GM18909 (cell line): Measurements from ENCODE around the gene ZNF516.

Experiments
- ATAC-seq: cut with Tn5 transposase; IDR thresholded peaks from one replicate; pipeline ENCODE4 v1.9.1; 2021; ENCODE audit warnings: mild to moderate bottlenecking; ENCODE audit not compliant: unreplicated experiment, poor library complexity

ZNF516 gene

DNA sequence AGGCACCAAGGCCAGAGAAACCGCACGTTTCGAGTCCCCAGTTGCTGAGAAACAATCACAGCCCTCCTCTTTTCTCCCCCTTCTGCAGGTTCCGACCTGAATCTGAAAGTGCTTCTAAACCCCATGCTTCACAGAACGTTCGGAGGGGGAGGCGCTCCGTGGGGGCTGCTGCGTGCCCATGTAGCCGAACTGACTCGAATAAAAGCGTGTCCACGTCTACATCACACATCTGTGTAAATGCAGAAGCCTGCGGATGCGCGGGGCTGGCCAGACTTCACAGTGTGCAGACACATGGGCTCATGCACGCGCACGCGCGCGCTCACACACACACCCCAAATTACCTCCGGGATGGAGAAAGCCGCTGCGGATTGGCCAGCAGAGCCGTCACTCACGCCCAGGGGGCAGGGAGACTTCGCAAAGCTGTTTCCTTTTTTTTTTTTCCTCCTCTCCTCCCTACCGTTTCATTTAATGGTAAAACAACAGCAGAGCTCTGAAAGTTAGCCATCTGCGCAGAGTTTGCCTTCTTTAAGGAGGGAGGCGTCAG lies 2.3 kb downstream of the ZNF516 start:
- peak; percentile 73 for ATAC-seq

DNA sequence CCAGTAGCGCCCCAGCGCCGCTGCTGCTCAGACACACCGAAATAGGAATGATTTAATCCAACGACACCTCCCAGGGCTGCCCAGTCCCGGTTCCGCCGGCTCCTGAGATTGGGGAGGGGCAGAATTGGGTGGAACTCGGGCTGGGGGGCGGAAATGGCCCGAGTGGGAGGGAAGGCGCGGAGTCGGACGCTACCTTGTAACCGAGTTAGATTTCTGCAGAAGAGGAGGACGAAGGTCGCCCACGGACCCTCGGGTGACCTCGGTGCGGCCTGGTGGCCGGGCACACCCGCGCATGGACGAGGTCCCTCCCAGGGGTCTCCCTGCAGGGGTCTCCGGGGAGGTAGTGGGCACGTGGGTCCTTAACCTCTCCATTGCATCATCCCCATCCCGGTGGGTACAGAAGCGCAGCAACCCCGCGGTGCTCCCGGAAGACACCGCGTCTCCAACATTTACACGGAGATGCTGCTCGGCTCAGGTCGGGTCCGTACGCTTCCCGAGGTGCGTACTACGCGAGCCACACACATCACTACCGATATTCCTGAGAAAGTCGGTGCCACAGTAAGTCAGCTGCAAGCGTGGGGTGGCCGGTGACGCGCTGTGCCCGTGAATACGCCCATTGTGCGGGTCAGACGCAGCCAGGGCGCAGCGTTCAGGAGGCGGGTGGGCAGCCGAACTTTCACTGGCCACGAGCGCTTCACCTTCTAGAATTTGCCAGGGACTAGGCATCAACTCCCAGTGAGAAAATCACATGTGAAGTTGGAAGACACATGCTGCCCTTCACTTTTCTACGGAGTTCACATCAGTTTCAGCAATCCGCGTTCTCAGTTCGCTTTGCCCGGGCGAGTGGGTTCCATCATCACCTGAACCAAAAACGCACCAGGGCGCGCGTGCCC lies 3.0 kb downstream of the ZNF516 start:
- ATAC-seq, result peak; percentile 4

DNA sequence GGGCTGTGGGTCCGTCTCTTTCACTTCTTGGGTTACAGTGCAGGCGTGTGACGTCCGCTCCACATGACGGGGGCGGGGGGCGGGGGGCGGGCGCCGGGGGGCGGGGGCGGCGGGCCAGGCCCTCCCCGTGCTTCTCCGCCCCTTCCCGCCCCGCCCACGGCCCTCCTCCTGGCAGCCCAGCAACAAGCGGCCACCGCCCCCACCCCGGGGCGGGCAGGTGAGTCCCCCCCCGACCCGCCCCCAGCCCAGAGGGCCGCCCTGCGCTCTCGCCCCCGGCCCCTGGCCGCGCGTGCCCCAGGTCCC lies 3.6 kb downstream of the ZNF516 start:
- no peak for ATAC-seq

DNA sequence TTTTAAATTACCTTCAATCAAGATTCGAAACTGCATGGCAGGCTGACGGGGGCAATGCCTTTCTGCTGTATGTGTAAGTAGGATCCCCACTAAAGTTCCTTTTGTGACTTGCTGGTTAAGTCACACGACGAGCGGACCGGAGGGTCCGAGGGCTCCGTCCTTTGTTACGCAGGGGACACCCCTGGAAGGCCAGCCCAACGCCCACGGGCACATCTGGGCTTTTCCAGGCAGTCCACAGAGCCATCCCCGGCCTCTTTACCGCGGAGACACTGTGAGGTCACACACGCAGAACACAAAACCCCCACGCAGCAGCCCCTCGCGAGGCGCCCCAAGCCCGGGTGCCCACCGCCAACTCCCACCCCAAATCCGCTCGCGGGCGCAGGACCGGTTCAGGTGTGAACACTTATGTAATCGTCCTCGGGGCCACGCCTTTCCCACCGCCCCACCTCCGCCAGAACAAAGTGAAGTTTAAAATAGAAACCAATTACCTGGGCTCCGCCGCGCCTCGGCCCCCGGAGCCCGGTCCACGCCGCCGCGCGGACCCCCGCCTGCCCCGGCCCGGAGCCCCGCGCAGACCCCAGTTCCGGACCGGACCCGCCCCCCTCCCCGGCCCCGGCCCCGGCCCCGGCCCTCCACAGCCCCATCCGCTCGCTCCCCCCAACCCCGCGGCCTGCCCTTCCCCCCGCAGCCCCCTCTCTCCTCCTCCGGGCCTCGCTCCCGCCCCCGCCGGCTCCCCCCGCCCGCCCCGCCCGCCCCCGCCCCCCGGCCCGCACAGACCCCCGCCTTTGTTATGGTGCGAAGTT lies 4.2 kb downstream of the ZNF516 start:
- no peak for ATAC-seq

DNA sequence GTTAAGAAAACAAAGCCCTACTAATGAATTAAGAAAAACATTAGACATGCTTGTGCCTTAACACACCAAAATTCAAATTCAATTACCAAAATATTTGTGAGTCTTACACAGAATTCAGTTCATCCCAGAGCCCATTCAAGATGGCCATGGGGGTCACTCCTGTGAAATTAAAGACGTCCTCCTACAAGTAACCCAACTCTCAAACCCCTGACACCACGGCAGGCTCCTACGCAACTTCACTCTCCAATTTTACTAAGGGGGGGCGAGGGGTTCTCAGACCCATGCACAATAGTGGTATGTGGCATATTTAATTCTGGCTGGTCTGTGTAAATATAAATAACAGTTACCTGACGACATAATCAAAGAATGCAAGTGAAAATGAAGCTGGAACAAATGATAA lies 5.0 kb downstream of the ZNF516 start:
- ATAC-seq, result no peak

DNA sequence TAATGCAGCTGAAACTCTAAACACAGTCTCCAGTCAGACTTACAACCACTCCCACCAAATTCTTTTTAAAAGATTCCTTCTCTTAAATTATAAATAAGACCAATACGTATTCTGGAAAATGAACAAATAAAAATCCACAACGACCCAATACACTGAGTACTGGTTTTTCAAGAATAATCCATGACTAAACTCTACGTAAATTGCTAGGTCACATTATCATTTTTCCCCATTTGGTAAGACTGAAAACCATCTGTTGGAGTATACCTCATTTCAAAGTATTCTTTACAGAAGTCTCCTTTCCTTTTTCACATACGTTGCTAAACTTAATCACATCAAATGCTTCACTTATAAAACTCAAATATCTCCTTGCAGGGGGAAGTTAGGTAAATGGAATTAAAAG lies 6.0 kb downstream of the ZNF516 start:
- no peak for ATAC-seq

DNA sequence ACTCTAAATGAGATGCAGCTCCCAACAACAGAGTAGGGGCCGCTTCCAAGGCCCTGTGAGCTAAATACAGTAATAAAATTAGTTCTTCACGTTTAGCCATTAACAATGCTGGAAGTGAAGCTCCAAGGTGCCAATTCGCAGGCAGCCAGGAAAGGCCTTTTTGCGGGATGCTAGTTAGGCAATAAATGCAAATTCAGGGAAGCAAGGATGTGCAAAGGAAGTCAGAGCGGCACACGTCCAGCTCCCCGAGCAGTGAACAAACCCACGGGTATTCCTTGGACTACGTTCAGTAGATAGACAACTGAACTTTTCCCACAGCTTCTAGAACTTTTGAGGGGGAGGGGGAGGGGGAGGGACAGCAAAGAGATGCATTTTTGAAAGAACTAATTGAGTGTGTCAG lies 6.9 kb downstream of the ZNF516 start:
- no peak for ATAC-seq

DNA sequence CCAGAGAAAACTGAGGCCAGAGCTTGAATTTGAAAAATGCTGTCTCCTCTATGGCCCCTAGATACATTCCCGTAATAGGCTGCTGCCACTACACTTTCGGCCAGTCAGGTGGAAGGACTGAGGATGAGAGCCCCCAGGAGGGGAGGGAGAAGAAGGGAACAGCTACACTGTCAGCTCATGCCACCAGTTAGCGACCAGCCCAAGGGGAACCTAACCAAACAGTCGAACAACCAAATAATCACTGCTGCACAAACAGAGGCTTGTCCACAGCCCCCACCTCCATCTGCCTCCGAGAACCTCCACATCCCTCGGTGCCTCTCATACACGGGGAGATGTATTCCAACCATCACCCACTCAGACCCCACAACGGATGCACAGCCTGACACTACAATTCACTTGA lies 7.3 kb downstream of the ZNF516 start:
- ATAC-seq, result no peak

DNA sequence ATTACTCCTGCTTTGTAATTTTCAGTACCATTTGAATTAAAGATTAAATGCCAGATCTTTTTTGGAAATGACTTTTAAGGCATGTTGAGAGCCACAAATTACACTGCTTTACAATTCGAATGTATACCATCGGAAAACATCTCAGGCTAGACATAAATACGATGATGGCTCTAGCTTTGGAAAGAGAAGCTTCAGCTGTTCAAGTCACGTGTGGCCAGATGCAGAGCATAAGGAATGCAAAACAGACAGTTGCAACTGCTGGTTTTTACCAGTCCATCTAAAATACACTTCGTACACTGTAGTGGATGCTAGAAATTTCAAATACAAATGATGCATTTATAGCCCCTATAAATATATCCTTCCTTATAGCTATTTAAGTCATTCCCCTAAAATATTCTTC lies 8.0 kb downstream of the ZNF516 start:
- no peak for ATAC-seq

DNA sequence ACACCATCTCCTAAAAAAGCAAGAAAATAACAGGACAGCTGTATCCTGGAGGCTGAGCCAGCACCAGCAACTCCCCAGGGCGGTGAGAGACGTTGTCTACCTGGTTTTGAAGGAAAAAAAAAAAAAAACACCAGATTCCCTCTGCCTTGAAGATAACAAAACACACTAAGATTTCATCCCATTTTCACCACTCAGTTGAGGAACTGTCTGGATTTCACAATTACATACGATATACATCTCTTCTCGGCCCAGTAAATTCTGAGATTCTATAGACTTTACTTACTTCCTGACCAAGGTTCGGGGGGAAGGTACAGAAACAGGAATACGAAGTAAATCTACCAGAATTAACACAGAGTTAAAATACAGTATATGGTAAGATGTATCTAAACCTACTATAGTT lies 8.5 kb downstream of the ZNF516 start:
- no peak for ATAC-seq

DNA sequence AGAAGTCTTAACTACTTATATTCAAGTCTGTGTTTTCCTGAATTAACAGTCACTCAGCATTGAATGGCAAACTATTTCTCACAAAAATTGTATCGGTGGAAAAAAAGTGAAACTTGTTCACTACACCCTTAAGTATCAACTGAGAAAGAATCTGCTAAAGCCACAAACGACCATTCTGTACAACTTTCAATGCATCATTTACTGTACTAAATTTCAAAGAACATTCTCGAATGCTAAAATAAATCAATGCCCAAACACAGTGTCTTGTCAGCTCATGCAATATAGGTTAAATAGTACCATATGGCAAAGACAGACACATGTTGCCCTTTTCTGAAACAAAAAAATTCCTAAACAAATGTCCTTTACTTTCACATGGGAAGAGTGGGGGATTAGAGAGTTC lies 9.0 kb downstream of the ZNF516 start:
- ATAC-seq, result no peak

DNA sequence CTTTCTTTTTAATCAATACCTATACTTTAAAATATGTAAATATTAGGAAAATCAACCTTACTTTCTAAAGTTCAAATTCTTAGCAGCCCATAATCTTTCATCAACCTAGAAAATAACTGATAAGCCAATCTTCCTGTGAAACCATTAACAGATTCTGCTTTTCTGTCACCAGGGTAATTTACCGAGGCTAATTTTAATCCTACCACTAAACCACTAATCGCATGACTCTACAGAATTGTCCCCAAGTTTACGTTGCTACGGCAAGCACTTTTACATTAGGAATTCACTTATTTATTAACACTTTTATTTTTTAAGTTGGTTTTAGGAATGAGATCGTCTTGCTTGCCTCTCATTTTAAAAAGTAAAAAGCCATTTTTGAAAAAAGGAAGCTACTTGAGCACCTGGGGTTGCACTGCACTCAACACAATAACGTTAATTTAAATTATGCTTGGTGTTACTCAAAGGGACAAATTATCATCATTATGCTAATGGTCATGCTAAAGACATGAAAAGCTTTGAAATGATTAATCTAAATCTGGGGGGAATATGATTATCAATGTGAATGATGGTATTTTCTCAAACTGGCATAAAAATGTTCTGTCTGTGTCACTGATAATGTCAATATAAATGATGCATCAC lies 10.2 kb downstream of the ZNF516 start:
- peak; percentile 67 for ATAC-seq

DNA sequence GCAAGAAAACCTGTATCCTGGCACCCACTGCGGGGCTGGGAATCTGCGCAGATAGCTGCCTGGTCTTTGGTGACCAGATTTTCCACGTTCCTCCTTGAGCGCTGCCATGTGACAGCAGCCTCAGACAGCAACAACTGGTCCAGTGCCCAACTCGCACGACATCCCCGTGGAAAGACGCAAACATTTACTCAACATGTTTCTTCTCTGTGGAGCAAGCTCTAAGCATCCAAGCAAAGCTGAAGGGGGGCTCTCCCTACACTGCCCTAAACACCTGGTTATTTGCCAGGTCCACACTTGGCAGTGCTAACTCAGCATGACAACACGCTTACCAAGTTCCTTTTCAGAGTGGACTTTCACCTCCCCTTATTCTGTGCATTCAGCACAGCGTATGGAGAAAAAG lies 11.3 kb downstream of the ZNF516 start:
- ATAC-seq, result no peak

DNA sequence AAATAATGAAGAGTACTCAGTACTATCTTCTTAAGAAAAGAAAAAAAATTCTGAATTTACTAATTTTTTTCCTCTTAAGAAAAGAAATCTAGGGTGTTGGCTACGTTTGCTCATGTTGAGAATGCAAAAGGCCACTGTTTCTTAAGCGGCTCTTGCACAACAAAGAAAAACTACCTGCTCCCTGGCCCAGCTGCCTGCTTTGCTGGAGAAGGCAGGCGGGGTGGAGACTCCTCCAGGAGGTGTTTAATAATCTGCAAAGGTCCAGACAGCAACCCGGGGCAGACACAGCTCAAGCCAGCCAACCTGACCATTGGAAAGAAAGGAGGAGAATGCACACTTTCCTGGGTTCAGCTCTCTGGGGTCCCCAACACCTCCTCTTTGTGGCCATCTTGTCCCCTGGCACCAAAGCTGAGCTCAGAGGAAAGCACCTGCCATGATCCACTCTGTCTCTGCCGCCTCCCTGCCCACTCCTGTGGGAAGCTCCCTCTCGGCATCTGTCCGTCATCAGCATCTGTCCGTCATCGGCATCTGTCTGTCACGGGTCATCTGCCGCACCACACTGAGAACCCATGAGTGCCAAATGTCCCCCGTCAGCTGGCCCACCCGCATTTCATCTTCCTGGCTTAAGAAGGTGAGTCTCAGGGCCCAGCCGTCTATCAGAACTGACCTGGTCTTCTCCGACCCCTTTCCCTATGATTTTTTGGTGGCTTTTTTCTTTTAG lies 11.9 kb downstream of the ZNF516 start:
- no peak for ATAC-seq

DNA sequence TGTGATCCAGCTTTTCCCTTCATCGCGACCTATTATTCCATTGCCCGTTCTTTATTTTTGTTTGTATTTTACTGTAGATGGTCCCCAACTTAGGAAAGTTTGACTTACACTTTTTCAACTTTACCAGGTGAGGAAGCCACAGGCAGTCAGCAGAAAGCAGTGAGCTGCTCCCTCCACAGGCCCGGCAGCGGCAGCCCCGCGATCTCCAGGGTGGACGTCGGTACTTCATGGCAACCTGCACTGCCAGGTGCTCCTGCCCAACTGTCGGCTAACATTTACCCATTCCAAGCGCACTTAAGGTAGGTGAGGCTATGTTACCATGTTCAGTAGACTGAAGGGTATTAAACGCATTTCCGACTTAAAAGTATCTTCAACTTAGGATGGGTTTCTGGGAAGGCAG lies 12.8 kb downstream of the ZNF516 start:
- ATAC-seq, result no peak

DNA sequence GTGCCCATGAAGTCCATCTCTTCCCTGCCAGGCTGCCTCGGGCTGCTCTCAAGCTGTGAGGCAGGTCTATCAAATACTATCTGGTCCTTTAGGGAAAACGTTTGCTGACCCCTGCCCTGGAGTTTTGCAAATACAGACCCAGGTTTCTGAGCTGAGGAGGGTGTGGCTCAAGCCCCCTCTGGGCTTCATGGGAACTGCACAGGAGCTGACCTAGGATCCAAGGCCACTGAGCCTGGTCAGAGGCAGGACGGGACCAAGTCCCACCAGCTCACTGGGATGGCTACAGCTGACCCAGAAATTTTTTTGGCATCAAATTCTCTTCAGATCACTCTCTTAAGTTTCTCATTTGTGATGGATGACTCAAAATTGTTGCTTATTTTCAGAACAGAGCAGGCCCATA lies 14.1 kb downstream of the ZNF516 start:
- ATAC-seq, result no peak

DNA sequence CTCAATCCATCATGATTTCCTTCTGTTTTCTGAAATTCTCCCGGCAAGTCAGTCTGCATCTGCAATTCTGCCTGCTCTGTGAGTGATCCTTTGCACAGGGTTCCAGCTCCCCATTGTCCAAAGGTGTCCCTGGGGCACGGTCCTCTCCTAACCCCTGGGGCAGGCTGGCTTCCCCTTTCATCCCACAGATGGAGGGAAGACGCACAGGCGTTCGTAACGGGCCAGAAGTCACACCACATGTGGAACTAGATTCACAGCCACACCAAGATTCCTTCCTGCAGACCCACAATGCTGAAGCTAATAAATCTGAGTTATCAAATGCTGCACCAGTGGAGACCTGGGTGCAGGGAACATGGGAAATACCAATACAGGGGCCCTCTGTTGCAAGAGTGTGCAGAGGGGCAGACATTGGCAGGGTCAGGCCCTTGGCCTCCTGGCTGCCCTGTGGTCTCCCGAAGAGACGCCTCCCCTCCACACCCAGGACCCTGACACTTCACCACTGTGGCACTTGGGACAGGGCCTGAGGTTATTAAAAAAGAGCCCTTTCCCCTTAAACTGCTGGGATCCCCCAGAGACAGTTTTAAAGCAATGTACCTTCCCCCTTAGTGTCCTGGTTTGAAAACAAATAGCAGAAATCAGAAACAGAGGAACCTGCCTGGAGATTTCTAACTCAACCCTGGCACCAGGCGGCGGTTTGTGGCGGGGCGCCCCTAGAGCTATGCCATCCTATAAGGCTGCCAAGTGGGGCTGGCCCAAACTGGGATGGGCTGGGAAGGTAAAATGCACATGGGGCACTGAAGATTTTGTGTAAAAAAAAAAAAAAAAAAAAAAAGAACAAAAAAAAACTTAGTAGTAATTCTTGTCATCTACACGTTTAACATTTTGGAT lies 15.4 kb downstream of the ZNF516 start:
- ATAC-seq, result no peak

DNA sequence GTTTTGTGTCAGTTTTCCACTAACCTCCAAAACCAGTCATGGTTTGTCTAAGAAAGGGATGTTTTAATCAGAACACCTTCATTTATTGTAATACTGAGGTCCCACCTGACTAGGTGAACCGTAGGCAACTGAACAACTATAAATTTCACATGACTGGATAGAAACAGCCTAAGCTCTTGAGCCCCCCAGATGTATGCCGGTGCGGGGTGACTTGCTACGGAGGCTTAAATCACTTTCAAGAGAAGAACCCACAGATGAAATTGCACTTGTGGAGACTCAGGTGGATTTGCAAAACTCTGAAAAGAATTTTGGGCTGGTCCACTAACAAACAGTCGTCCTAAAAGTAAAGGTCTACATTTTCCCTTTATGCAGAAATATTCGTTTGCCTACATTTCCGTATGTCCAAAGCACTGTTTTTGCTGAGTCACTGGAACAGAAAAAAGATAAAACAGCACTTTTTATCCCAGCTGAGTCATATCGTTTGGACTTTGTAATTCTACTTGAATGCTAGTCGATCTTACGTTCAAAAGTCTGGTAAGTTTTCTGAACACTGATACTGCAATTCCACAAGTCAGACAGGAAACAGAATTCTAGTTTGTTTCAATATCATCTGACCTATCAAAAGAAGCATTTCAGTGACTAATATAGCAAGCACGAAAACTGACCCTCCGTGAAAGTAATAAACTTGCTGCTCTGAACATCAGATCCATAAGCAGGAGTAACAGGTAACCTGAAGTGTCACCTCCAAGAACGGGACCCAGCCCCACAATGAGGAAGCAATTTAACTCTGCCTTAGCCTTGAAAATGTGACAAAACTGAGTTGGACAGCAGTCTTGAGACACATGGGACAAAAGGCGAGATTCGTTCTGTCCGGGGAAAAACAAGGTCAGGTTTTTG lies 18.1 kb downstream of the ZNF516 start:
- ATAC-seq, result peak; percentile 78
